Suprapubic skin (tissue), 3 donors: Measurements from ENCODE around the gene PPARGC1A.

Experiments used
- CTCF ChIP-seq, 2 donors: fragments of 200-600 bp in 1 of 2; fragments of 450-650 bp in 1 of 2; sonication (generic) in 1 of 2; IDR thresholded peaks; one replicate each; pipeline ENCODE4 v1.5.1; 2016 to 2019; ENCODE audit warnings: antibody characterized with exemption in 2 of 2, mild to moderate bottlenecking in 1 of 2, moderate library complexity in 1 of 2
- POLR2A ChIP-seq, 2 donors: fragments of 450-650 bp; IDR thresholded peaks; one replicate each; pipeline ENCODE4 v1.6.1; 2017; ENCODE audit warnings: antibody characterized with exemption in 2 of 2, mild to moderate bottlenecking in 2 of 2, moderate library complexity in 2 of 2

GRCh38 chr4:23769406-23769805 is 120.4 kb downstream of the PPARGC1A start:
- TF ChIP-seq CTCF (IDR thresholded peaks at IDR 0.05) = no peak
- TF ChIP-seq POLR2A (IDR thresholded peaks at IDR 0.05) = no peak
